GM19452 (cell line): ENCODE measurements around the gene FAM241A.
"Not testable (repeated sequence)": the region's sequence is repeated elsewhere in the genome, so short reads cannot be mapped to it uniquely, and the experiment has no call there.

ENCODE experiments used
- ATAC-seq: cut with Tn5 transposase; IDR thresholded peaks from one replicate; pipeline ENCODE4 v1.9.1; 2021; ENCODE audit not compliant: unreplicated experiment

FAM241A gene

DNA sequence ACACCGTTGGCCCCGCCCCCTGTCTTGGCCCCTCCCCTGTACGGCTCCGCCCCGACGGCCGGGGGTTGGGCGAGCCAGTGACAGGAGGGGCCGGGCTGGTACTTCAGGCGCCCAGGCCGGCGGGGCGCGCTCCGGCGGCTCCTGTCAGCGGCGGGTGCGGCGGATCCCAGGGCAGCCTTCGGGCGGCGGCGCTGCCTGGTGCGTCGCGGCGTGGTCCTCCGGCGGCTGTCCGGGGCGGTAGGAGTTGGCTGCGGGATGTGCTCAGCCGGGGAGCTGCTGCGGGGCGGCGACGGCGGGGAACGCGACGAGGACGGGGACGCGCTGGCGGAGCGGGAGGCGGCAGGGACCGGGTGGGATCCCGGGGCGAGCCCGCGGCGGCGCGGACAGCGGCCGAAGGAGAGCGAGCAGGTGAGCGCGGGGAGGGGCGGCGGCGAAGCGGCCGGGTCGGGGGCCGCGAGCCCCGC is at the start of gene FAM241A:
FAM241A (plus strand) TSS at position 129 of the 464 bp plus-strand sequence; CDS start at position 256, 127 bp downstream.
- ATAC-seq, result peak; percentile 91

DNA sequence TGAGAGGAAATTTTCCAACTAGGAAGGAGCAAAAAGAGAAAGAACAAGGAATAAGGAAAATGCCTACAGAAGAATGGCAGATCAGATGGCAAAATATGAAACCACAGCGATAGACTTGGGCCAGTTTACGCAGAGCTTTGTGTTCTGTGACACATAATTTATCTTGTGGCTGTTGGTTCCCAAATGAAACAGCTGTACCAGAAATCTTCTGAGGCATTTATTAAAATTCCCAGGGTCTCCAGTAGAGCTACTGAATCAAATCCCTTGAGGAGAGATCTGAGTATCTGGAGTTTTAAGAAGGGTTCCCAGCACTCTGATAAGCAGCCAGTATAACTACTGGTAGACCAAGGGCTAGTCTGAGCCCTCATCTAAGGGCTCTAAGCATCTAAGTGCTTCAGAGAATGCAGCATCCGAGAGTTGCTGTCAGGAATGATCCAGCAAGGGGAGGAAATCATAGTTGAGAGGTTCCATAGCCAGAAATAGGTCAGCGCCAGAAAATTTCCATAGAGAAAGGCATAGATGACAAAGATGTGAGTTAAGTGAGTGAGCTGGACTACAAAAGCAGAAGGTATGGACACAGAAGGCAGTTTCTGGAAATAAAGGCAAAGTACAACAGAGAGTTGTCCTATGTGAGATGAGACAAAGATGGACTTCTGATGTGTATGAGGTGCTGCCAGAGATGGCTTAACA is 46.3 kb upstream of the FAM241A start:
- ATAC-seq, result no peak

DNA sequence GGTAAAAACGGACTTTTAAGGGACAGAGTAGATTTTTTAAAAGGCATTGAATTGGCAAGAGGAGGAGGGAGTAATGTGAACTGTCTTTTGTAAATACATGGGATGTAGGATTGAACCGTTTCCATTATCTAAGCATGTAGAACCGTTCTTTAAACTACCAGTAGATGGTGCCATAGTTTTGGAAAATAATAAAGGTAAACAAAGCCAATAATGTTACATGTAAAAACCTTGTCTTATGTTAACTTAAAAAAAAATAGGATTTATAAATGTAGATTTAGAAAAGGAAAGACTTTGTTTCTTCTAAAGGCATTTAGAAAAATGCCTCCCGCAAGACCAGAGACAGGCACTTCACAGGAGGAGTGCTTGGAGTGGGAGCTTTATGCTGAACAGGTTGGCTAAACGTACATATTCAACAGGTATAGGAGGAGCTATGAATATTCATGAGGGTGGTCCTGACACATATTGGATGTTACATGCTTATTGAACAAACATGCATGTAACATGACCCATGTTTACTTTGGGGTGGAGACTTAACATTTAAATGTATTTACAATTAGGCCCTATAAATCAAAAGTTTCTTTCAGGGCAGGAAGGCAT is 45.5 kb upstream of the FAM241A start:
- peak; percentile 79 for ATAC-seq

DNA sequence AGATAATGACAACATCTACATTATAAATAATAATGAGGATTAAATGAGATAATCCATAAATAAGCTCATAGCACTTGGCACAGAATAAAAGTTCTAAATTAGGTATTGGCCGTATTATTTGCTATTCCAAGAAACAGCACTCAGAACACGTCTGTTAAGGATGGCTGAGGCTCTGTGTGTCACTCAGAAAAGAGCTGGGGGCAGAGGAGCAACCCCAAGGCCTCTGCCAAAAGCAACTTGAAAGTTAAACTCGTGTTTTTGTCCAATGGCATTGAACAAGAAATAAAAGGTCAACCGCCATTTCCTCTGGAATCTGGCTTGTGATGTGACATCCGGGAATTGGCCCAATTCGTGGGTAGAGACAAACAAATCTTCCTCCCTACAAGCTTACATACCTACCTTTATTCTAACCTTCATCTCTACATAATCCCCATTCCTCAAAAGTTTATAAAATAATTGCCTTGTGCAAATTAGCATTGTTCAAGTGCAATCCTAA is 42.3 kb upstream of the FAM241A start:
- ATAC-seq, result no peak

DNA sequence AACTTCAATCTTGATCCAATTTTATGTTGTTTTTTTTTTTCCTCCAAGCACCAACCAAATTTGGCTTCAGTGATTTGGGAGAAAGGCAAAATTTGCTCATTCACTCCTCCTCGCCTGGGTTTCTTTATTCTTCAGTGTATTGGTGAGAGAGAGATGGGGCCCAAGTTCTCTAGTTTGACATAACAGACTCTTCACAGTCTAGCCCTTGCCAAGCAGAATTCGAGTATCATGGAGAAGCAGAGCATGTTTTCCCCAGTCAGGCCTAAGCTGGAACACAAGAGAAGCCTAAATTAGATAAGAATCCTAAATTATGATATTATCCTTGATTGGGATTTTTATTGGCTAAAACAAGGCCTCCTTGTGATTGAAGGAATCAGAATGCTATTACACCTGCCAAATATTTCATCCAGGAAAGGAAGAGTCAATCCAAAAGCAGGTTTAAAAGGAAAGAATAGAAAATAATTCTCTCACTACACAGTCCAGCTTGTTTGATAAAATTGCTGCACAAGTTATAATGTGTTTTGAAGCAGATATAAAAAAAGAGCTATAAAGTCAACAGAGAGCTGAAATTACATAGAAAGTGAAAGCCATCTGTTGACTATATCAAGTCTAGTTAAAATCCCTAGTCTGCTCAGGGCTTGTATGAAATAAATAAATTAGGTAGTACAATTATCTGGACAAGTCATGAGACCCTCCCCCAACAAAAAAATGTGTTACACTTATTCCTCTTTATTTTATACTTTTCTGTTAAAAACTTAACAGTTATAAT is 39.9 kb upstream of the FAM241A start:
- no peak for ATAC-seq

DNA sequence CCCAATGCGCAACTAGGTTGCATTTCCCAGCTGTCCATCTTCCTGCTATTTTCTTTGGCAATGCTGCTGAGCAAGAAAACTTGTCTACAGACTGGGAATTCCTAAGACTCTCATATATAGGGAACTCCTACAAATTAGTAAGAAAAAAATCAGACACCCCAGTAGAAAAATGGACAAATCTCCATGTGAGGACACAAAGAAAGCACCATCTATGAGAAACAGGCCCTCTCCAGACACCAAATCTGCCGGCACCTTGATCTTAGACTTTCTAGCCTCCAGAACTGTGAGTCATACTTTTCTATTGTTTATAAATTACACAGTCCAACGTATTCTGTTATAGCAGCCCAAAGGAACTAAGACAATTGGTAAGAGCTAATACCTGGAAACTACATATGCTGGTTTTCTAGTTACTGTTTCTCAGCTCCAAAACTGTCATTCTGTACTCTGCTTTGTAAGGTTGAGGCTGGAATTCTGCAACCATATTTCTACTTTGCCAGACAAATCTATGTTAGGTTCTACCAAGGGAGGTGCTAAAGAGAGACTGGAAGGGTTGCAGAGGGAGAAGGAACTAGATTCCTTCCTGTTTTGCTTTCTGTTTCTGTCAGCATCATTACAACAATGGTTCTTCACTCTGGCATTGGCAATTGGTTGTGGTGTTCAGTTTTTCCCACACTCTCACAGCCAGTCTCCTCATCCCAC is 35.7 kb upstream of the FAM241A start:
- ATAC-seq, result peak; percentile 66

DNA sequence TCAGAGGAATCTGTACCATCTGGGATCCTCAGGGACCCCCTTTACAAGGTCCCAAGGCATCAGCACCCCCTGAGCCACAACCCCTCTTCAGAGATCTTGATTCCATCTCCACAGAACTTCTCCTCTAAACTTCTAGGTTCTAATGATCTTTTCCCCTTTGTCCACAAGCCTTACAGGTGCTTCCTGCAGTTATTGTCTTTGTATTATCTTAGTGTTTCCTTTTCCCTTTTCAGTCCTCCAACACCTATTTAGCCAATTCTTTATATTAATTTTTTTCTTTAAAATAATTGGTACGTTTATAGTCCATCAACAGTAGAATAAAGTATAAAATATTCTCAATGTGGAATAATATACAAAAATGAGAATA is 35.2 kb upstream of the FAM241A start:
- ATAC-seq, result peak; percentile 9

DNA sequence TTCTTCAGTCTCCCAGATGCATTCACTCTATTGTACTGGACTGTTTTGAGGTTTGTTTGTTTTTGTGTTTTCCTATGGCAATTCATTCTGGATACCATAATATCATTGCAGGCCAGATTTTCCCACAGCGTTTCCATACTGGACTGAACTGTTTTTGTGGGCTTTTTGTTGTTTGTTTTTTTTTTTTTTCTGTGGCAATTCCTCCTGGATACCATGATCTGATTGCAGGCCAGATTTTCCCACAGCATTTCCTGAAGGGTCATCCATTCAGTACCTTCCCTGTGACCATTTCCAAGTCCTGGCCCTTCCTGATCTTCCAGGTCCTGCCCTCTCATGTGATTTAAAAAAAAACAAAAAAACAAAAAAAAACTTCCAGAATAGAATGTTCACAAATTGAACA is 33.9 kb upstream of the FAM241A start:
- ATAC-seq, result no peak

DNA sequence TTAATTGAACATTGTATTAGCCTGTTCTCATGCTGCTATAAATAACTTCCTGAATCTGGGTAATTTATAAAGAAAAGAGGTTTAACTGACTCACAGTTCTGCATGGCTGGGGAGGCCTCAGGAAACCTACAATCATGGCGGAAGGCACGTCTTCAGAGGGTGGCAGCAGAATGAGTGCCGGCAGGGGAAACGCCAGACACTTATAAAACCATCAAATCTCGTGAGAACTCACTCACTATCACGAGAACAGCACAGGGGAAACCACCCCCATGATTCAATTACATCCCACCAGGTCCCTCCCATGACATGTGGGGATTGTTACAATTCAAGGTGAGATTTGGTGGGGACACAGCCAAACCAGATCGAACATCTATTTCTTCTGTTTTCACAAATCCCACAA is 33.2 kb upstream of the FAM241A start:
- not testable (repeated sequence) for ATAC-seq

DNA sequence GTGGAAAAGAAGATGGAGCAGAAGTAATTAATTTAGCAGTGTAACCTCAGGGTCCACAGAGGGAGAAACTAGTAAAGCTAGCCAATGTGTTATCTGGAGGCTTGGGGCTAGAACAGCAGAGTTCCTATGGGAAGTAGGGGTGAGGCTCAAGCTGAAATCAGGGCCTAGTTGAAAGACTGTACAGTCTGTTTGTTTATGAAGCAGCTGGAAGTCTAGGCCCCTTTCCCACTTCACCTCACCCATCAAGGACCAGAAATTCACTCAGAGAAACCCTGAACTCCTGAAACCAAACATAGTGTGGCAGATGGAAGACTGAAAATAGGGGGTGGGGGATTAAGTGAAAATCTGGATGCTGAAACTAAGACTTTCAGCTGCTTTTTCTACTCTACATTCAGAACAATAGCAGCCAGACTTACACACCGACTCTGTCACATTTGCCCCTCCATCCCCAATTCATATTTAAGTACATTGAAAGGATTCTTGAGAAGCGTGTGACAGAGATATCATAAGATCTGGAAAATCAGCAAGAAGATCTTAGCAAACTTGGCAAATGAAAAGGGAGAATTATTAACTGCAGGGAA is 32.6 kb upstream of the FAM241A start:
- no peak for ATAC-seq

DNA sequence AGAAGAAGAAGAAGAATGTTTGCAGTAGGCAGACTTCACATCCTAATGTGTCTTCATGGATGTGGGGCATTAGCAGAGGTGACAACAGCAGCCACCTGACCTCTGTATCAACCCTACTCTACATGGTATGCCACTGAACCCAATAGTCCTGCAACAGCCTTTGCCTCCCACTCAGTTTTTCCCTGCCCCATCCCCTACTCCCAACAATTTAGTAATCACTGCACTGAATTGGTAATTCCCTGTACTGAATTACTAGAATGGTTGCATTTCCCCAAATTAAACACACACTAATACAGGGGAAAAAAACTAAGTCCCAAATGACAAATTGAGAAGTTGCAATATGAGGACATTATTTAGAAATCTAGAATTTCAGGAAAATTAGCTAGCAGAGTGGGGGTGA is 31.4 kb upstream of the FAM241A start:
- no peak for ATAC-seq

DNA sequence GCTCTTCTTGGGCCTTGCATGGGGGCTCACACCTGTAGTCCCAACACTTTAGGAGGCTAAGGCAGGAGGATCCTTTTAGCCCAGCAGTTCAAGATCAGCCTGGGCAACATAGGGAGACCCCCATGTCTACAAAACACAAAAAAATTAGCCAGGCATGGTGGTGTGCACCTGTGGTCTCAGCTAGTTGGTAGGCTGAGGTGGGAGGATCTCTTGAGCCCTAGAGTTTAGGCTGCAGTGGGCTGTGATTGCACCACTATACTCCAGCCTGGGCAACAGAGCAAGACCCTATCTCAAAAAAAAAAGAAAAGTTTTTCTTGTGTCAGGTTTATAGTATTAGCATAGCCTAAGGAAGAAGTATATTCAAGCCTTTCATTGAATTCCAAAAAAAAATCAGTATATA is 30.8 kb upstream of the FAM241A start:
- ATAC-seq, result no peak

DNA sequence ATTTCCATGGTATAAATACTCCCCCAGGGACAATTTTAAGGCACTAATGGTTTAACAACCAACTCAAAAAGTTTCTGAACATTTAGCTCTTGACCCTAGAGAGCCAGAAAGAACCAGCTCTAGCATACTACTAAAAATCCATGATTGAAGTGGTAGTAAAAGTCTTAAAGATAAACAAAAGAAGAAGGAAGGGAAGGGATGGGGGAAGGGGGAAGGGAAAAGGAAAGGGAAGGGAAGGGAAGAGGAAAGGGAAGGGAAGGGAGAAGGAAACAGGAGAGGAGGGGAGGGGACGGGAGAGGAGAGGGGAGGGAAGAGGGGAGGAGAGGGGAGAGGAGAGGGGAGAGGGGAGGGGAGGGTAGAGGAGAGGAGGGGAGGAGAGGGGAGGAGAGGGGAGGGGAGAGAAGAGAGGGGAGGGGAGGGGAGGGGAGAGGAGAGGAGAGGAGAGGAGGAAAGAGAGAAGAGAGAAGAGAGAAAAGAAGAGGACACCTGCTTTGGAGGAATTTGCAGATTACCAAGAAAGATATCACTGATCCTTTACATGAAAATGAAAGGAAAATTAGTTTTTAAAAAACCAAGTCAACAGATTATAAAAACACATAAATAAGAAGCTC is 26.4 kb upstream of the FAM241A start:
- no peak for ATAC-seq

DNA sequence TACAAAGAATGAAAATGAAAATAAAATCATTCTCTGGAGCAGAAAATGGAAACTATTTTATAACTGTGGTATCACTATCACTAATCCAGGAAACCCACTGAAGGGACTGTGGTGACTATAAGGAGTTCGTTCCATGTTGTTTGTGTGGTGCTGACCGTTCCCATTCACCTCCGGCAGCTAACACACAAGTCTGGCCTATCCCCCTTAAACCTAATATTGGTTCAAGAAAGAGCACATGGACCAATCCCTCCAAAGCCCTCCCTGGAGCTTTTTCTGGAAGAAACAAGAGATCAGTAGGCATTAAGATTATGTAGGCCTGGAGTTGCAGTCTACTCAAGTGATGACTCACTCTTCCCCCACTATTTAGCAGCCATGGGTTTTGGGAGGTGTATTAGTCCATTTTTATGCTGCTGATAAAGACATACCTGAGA is 25.9 kb upstream of the FAM241A start:
- ATAC-seq, result peak; percentile 86

DNA sequence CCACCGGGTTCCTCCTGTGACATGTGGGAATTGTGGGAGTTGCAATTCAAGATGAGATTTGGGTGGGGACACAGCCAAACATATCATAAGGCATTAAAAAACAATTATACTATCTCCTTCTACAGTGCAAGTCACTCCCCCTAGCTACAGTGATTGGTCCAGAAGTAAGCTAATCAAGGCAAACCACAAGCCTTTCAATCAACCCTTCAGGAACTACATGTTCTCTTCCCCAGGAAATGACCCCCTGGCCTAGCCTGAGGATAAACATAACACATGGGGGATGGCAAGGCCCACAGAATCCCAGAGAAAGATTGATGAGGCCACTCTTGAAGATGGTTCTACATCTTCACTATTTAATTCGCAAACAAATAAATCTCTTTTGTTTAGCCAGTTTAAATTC is 25.2 kb upstream of the FAM241A start:
- ATAC-seq, result no peak

DNA sequence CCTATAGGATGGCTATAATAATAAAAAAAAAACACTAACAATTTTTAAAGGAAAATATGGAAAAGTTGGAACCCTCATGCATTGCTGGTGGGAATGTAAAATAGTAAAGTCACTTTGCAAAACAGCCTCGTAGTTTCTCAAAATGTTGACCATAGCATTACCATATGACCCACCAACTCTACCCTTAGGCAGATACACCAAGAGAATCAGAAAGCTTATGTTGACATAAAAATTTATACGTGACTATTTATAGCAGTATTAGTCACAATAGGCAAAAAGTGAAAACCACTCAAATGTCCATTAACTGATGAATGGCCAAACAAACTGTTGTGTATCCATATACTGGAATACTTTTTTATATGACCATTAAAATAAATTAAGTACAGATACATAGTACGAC is 19.8 kb upstream of the FAM241A start:
- no peak for ATAC-seq

DNA sequence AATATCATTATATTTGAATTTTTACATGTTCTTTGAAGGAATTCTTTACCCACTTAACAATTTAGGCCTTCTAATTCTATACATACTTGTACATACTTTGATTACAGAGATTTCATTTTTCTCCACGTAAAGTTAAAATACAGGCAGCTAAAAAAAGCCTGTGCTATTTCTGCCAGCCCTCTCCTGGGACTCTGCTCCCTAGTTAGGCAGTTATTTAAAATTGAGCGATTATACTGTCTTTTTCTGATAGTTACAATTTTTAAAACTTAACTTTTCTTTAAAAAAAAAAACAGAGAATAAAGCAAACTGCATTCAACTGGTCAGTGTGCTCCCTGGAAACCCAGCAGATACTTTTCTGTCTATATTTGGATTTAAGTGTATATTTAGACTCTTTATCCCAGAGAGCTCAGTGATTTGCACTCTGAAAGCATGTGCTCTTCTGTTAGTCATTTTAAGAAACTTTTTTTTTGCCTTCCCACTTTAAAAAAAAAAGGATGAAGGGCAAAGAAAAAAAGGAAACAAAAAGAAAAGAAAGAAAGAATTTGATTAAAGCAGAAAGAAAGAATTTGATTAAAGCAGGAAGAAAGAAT is 18.1 kb upstream of the FAM241A start:
- no peak for ATAC-seq

DNA sequence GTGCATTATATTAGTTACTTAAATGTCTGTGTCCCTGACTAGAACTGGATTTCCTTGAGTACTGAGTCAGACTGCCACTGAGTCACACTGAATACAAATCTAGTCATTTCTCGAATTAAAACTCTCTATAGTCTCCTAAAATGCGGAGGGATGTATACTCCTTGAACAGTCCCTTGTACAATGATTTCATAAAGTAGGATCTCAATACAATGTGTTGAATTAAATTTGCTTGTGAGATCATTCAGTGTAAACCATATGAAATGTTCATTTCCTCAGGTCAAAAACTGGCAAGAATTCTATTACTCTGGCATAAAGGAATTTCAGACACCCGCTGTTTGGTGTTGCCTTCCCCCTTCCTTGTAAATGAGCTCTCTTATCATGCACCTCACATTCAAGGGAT is 17.5 kb upstream of the FAM241A start:
- ATAC-seq, result no peak

DNA sequence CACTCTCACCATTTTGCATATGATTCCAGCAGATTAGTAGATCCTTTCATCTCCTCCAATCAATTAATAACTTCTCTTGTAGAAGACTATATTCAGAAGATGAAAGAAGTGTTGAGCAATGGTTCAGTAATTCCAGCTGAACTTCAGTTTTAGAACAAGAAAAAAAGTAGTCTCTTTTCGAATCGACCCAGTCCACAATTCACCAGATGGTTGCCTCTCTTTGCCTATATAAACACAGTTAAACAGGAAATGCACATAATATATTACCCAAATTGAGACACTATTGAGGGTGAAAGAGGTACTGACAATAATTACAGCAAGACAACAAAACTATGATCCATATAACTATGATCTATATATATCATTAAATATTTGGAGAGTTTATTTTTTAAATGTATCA is 16.8 kb upstream of the FAM241A start:
- ATAC-seq, result no peak

DNA sequence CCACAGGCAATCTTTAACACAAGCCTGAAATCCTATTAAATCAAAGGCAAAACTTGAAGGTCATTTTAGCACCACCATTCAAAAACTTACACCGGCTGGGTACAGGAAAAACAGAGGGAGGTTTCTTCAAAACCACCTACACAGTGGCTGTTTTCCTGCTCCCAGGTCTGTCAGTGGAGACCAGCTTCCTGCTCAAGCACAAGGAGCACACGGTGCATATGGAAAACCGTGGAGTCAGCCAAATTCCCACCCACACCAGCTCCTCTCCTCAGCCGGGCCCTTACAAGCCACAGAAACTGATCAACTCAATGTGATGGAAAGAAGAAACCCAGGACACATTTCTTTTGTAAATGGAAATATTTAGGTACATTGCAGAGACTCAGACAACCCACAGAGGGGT is 14.3 kb upstream of the FAM241A start:
- ATAC-seq, result no peak
